HG02970 (cell line): Measurements from ENCODE around the gene ST8SIA4.

Experiments used
- ATAC-seq: cut with Tn5 transposase; IDR thresholded peaks from one replicate; pipeline ENCODE4 v1.9.1; 2021; ENCODE audit warnings: mild to moderate bottlenecking, moderate library complexity, moderate number of reproducible peaks; ENCODE audit not compliant: unreplicated experiment, low FRiP score

ST8SIA4 gene

DNA sequence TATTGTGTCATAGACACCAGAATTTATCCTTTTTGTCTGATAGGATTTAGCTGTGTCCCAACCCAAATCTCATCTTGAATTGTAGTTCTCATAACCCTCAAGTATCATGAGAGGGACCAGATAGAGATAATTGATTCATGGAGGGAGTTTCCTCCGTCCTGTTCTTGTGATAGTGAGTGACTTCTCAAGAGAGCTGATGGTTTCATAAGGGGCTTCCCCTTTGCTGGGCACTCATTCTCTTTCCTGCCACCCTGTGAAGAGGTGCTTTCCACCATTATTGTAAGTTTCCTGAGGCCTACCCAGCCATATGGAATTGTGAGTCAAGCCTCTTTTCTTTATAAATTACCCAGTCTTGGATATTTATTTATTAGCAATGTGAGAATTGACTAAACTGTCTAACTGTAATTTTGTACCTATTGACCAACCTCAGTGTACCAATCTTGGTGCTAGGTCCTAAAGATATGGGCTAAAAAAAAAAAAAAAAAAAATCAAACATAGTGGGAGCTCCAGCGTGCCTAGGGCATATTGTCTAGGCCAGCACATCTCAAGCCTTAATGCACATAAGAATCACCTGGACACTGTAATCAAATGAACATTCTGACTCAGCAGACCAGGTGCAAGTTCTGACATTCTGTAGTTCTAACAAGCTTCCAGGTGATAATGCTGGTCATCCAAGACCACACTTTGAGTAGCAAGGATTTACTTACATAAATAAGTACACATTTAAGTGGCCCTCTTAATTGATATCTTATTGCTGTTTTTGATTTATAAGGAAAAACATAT lies 30.5 kb downstream of the ST8SIA4 start:
- ATAC-seq, result no peak

- ATAC-seq, result no peak
These were observed 36.0 kb downstream of the ST8SIA4 start for GRCh38 chr5:100867039-100867562.

DNA sequence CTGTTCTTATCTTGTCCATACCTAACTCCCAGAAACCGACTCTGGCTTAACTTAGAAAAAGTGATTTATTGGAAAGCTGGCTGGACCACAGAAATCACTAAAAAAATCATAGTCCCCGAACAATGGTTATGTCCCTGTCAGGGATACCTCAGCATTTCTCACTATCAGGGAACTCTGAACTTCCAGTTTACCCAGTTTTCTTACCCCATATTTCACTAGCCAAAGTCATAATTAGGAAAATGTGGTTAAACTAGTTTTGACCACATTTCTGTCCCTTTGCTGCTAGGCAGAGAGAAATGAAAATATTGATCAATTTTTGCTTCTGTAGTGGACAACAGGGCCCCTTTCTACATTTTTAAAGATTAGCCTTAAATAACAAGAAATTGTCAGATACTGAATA lies 38.2 kb downstream of the ST8SIA4 start:
- ATAC-seq, result no peak

- no peak for ATAC-seq
These were observed 39.3 kb downstream of the ST8SIA4 start for GRCh38 chr5:100863739-100864138.

GRCh38 chr5:100861148-100861547 lies 41.9 kb downstream of the ST8SIA4 start:
- no peak for ATAC-seq

GRCh38 chr5:100860407-100860806 lies 42.7 kb downstream of the ST8SIA4 start:
- no peak for ATAC-seq

- ATAC-seq, result no peak
These were observed 44.0 kb downstream of the ST8SIA4 start for GRCh38 chr5:100858987-100859545.

DNA sequence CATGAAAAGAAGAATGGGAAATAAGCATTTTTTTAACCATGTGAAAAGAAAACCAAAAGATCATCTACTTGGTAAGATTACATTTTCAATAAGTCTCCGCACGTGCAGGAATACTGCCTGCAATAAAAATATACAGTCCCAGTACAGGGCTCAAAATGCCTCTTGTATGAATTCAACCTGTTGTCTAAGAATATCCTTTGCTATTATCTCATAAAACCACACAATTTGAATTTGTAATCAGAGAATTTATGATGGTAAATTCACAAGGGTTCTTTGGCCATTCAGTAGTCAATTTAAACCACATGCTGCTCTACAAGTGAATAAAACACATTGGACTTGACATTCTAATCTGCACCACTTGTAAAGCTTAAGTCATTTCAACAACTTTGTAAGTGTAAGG lies 46.6 kb downstream of the ST8SIA4 start:
- no peak for ATAC-seq

DNA sequence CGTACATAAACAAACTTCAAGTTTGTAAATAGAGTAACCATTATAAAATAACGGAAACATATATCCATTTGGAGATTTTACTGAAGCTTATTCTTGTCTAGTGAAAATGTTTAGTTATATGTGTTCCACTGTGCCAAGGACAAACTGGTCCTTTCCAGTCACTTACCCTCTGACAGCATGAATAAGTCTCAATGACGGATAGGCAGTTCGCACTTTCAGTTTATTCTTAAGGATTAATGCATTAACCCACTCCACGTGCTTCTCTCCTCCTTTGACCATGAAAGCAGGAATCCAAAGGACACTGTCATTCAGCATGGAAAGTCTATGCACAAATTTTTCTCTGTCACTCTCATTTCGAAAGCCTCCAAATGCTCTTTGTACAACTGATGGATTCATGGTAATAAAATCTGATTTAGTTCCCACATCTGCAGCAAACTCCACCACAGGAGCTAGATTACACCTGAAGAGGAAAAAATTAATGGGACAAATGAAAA lies 47.1 kb downstream of the ST8SIA4 start:
- no peak for ATAC-seq

DNA sequence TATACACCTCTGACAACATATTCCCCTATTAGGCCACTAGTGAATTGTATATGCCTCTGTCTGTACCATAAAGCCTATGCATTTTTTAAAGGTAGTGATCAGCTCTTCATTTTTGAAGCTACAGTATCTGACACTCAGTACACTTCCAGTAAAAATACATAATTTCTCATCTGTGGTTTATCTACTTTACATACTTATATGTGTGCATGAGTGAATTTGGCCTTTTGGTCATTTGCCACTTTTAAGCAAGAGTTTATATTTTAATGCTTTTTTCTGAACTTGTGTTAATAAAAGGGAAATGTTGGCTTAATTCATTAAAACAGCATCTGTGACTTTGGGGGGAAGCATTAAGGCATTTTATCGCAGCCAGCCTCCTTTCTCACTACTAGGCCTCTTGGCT lies 47.8 kb downstream of the ST8SIA4 start:
- no peak for ATAC-seq

DNA sequence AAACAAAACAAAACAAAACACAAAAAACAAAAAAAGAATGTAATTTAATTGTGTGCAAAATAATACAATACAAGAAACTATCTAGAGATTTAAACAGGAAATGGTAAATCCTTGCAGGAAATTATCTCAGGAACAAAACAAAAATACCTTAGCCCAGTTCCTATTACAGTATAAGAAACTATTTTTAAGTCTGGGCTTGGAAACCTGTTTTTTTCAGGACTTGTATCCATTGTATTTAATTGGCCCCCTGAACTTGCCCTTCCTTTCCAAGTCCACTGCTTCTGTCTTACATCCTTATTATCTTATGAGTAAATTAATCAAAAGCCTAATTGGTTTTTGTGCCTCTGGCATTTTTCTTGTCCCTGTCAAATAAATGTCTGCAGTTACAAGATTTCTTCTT lies 48.5 kb downstream of the ST8SIA4 start:
- ATAC-seq, result no peak

DNA sequence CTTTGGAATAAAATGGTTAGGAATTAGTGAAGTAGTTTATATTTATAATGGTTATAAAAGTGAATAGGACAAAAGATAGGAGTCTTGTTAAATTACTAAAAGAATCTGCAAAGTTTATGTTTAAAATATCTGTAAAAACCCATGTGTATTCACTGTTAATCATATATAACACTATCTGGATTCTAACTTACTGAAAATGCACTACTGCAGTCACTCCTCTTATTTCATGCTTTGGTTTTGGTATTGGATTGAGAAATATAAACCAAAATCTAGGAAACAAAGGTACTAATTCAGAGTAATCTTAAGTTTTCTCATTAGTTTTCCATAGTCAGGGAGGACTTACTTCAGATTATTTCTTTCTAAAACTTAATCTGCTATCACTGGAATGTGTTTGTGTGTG lies 49.5 kb downstream of the ST8SIA4 start:
- no peak for ATAC-seq

- peak; percentile 94 for ATAC-seq
These were observed 50.1 kb downstream of the ST8SIA4 start for GRCh38 chr5:100852988-100853449.

DNA sequence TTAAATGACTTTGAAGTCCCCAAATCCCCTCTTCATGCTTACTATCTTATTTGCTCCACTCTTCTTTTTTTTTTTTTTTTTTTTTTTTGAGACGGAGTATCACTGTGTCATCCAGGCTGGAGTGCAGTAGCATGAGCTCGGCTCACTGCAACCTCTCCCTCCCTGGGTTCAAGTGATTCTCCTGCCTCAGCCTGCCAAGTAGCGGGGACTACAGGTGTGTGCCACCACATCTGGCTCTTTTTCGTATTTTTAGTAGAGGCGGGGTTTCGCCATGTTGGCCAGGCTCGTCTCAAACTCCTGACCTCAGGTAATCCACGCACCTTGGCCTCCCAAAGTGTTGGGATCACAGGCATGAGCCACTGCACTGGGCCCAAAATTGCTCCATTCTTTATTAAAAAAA lies 51.0 kb downstream of the ST8SIA4 start:
- ATAC-seq, result no peak

- no peak for ATAC-seq
These were observed 56.3 kb downstream of the ST8SIA4 start for GRCh38 chr5:100846772-100847171.

GRCh38 chr5:100842080-100842479 lies 61.0 kb downstream of the ST8SIA4 start:
- ATAC-seq, result no peak

DNA sequence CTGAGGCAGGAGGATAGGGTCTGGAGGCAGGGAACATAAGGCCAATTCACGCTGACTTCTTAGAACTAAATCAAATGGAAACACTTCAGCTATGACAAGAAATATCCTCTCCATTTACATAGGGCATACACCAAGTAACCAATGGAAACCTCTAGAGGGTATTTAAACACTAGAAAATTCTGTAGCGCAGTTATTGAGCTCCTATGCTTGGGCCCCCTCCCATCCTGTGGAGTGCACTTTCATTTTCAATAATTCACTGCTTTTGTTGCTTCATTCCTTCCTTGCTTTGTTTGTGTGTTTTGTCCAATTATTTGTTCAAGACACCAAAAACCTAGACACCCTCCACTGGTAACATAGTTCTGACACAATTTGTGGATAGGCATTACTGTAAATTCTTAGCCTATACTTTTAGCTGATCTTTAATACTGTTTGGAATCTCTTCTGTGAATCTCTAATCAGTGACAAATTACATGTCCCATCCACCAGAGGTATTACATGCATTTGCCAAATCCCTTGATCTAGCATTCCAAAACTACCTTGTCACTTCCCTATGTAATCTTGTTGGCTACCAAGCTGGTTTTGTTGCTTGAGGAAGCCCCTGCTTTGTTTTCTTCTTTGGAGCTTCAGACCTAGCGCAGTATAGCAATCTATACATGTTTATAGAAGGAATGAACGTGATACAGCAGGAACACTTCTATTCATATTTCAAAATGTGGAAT lies 61.6 kb downstream of the ST8SIA4 start:
- no peak for ATAC-seq

DNA sequence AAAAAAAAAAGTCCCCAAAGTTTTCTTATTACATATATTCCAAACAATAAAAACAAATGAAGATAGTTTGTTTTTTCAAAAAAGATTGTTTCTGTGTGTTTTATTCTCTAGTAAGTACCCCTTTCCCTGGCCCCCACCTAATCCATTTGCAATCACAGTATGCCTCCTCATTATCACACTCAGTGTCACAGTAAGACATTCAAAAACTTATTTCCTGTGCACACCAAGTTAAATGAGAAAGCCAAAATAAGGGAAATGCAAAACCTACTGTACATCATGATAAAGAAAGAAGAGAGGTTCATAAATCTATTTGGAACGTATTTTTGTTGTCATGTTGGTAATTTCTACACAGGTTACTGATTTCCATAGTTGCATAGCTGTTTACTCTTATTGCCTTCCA lies 62.3 kb downstream of the ST8SIA4 start:
- peak; percentile 34 for ATAC-seq

- ATAC-seq, result peak; percentile 66
These were observed 62.7 kb downstream of the ST8SIA4 start for GRCh38 chr5:100840370-100840769.

GRCh38 chr5:100838048-100838473 lies 65.0 kb downstream of the ST8SIA4 start:
- ATAC-seq, result no peak

DNA sequence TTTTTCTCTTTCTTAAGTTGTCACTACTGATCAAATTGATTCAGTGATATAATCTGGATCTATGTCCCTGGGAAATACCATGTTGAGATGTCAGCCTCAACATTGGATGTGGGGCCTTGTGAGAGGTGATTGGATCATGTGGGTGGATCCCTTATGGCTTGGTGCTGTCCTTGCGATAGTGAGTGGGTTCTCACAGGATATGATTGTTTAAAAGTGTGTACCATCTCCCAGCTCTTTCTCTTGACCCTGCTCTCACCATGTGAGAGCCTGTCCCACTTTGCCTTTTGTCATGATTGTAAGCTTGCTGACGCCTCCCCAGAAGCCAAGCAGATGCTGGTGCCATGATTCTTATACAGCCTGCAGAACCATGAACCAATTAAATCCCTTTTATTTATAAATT lies 68.6 kb downstream of the ST8SIA4 start:
- no peak for ATAC-seq
